ENCODE data around the gene FIZ1.

FIZ1 gene

DNA sequence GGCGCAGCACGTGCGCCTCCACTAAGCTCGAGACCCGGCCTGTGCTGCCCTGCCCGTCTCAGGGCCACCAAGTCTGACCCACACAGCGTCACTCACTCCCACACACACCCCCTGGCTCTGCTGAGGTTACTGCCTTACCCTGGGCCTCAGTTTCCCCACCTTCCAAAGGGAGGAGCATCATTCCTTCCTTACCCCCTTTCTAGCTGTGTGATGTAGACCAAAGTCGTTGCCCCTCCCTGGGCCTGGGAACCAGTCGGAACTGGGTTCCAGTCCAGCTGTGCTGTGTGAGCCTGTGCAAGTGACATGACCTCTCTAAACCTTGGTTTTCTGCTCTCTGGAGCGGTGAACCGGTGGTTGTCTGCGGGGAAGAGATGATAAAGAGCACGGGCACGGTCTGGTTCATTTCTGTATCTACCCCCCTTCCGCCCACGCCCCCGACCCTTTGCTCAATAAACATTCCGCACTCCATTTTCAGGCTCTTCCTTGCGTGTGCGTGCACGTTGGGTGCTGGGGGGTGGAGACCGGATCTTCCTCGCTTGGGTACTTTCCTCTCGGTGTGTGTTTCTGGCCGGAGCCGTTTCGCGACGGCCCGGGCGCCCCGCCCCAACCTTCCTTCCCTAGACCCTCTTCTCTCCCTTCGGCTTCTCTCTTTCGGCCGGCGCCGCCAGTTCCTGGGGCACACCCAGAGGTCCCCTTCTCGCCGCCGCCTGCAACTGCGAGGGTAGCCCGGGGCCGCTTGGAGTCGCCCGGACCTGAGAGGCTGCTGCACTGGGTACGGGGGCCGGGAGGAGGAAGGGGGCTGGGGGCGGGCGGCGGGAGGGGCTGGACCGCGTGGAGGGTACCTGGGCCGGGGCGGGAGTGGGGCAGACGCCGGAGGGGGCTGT lies 43.9 kb upstream of the FIZ1 start, which contains the start of gene ZNF581:
ZNF581 (plus strand) TSS at position 647 of the 884 bp plus-strand sequence. CDS start 923 bp downstream, outside the sequence.
- Histone ChIP-seq H3K9ac (ENCODE audit: low read length in 2 of 2) (peak within 1 kb of the TSS; percentile 79 to 80), H3K4me1 (ENCODE audit: control insufficient read depth, insufficient read depth, low read length) (peaks cover 57% of the 10 kb centered on the region)

DNA sequence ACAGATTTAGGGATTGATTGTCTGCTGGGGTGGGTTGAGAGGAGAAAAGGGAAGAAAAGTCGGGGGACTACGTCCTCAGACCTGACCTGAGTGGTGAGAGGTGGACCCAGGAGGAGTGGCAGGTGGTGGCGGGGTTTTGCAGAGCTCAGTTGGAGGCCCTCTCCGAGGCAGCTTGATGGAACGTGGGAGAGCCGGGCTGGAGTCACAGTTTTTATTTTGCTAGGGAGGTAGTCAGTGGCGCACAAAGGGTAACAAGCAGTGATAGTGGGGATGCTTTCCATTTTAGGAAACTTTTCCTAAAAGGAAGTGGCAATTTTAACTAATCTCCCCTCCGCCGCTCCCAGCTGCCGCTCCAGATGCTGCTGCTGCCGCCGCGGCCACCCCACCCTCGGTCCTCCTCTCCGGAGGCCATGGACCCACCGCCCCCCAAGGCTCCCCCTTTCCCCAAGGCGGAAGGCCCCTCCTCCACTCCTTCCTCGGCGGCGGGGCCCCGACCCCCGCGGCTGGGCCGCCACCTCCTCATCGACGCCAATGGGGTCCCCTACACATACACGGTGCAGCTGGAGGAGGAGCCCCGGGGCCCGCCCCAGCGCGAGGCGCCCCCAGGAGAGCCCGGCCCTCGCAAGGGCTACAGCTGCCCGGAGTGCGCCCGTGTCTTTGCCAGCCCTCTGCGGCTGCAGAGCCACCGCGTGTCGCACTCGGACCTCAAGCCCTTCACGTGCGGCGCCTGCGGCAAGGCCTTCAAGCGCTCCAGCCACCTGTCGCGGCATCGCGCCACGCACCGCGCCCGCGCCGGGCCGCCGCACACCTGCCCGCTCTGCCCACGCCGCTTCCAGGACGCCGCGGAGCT lies 43.1 kb upstream of the FIZ1 start:
- no peaks in the 10 kb centered on the region for H3K27me3 ChIP-seq (ENCODE audit: control insufficient read depth in 1 of 2, insufficient read depth in 2 of 2, low read length in 2 of 2)
- H3K4me1 ChIP-seq (ENCODE audit: control insufficient read depth, insufficient read depth, low read length) = peaks cover 55% of the 10 kb centered on the region
- H3K9ac ChIP-seq (ENCODE audit: low read length in 2 of 2) = peak overlapping the region; percentile 64 to 79

More for the DNA sequence above, 43.9 kb upstream of the FIZ1 start, which contains the start of gene ZNF581:
- H3K4me3 ChIP-seq (ENCODE audit: low read length in 2 of 2) = peak within 1 kb of the TSS; percentile 81 to 93
- H3K36me3 ChIP-seq (ENCODE audit: control insufficient read depth in 2 of 2, insufficient read depth in 2 of 2, low read length in 2 of 2) = peaks cover 6 to 8% of the 10 kb centered on the region in 2 donors
- H3K27me3 ChIP-seq (ENCODE audit: control insufficient read depth in 1 of 2, insufficient read depth in 2 of 2, low read length in 2 of 2) = no peaks in the 10 kb centered on the region
- H3K9me3 ChIP-seq (ENCODE audit: control insufficient read depth in 2 of 2, low read length in 2 of 2) = no peaks in the 10 kb centered on the region
- H3K27ac ChIP-seq (ENCODE audit: low read length) = peak within 1 kb of the TSS; percentile 88

DNA sequence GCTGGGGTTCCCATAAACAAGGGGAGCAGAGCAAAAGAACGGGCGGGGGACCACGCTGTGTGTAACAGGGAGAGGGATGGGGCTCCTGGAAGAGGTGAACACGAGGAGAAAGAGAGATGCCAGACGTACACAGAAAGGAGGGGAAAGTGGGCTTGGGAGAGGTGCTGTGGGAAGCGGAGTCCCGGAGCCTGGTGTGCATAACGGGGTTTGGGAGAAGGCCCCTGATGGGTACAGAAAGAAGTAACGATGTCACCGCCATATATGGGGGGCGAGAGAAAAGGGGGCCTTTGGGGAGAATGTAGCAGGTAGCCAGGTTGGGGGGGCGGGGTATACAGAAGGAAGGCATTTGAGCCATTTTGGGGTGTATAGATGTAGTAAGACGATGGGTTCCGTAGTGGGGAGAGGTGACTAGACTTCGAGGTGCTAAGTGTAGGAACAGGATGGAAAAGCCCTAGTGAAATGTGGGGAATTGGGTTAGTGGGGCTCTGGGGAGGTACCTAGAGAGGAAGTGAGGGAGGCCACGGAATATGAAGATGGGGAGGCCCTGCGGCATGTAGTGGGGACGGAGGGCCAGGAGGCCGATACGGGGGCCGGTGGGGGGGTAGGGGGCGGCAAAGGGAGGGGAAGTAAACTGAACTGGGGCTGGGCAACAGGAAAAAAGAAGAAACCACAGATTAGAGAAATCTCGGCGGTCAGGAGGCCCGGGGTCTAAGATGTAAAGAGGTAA lies 42.3 kb upstream of the FIZ1 start:
- peak overlapping the region; percentile 81 to 93 for H3K4me3 ChIP-seq (ENCODE audit: low read length in 2 of 2)
- peak overlapping the region; percentile 79 to 85 for H3K9ac ChIP-seq (ENCODE audit: low read length in 2 of 2)
- no peaks in the 10 kb centered on the region for H3K27me3 ChIP-seq (ENCODE audit: control insufficient read depth in 1 of 2, insufficient read depth in 2 of 2, low read length in 2 of 2)
- H3K9me3 ChIP-seq (ENCODE audit: control insufficient read depth in 2 of 2, low read length in 2 of 2) = no peaks in the 10 kb centered on the region
- H3K27ac ChIP-seq (ENCODE audit: low read length) = peak overlapping the region; percentile 88
- peaks cover 6 to 8% of the 10 kb centered on the region in 2 donors for H3K36me3 ChIP-seq (ENCODE audit: control insufficient read depth in 2 of 2, insufficient read depth in 2 of 2, low read length in 2 of 2)
- H3K4me1 ChIP-seq (ENCODE audit: control insufficient read depth, insufficient read depth, low read length) = peaks cover 57% of the 10 kb centered on the region

More for the DNA sequence above, 43.1 kb upstream of the FIZ1 start:
- Histone ChIP-seq H3K27ac (ENCODE audit: low read length) (peak overlapping the region; percentile 88), H3K4me3 (ENCODE audit: low read length in 2 of 2) (peak overlapping the region; percentile 81 to 93), H3K9me3 (ENCODE audit: control insufficient read depth in 2 of 2, low read length in 2 of 2) (no peaks in the 10 kb centered on the region), H3K36me3 (ENCODE audit: control insufficient read depth in 2 of 2, insufficient read depth in 2 of 2, low read length in 2 of 2) (peaks cover 6 to 8% of the 10 kb centered on the region in 2 donors)

- no peaks in the 10 kb centered on the region for H3K9me3 ChIP-seq (ENCODE audit: control insufficient read depth in 2 of 2, low read length in 2 of 2)
- H3K4me1 ChIP-seq (ENCODE audit: control insufficient read depth, insufficient read depth, low read length) = peaks cover 65% of the 10 kb centered on the region
- H3K27ac ChIP-seq (ENCODE audit: low read length) = peak within 1 kb of the TSS; percentile 88
- peak within 1 kb of the TSS; percentile 79 to 85 for H3K9ac ChIP-seq (ENCODE audit: low read length in 2 of 2)
- H3K36me3 ChIP-seq (ENCODE audit: control insufficient read depth in 2 of 2, insufficient read depth in 2 of 2, low read length in 2 of 2) = peaks cover 6 to 8% of the 10 kb centered on the region in 2 donors
- no peaks in the 10 kb centered on the region for H3K27me3 ChIP-seq (ENCODE audit: control insufficient read depth in 1 of 2, insufficient read depth in 2 of 2, low read length in 2 of 2)
- peak within 1 kb of the TSS; percentile 81 to 93 for H3K4me3 ChIP-seq (ENCODE audit: low read length in 2 of 2)
Measured at GRCh38 chr19:55640577-55641425, 41.5 kb upstream of the FIZ1 start, which contains the start of gene ZNF580. TSS of gene ZNF580 (plus strand) at chr19:55641002. CDS start at chr19:55642509, 1,507 bp downstream.

DNA sequence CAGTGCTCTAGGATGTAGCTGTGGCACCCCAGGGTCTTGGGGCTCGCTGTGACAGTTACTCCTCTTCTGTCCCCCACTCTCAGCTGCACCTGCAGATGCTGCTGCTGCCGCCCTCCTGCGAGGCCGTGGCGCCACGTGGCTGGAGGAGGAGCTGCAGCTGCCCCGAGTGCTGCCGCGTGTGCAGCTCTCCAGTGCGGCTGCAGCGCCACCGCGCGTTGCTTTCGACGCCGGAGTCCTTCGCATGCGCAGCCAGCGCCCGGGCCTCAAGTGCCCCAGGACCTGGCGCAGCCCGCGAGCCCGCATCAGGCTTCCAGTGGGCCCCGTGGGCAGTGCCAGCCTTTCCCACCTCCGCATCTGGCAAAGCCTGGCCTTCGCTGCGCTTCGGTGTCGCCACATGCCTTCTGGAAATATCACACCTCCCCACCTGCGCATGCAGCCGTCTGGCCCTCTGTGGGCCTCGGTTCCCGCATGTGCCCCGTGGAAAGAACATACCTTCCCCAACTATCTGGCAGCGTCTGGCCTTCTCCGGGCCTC lies 40.8 kb upstream of the FIZ1 start:
- H3K27ac ChIP-seq (ENCODE audit: low read length) = peak overlapping the region; percentile 88
- H3K36me3 ChIP-seq (ENCODE audit: control insufficient read depth in 2 of 2, insufficient read depth in 2 of 2, low read length in 2 of 2) = peaks cover under 1 to 3% of the 10 kb centered on the region in 2 donors
- peak overlapping the region; percentile 81 to 93 for H3K4me3 ChIP-seq (ENCODE audit: low read length in 2 of 2)
- no peaks in the 10 kb centered on the region for H3K9me3 ChIP-seq (ENCODE audit: control insufficient read depth in 2 of 2, low read length in 2 of 2)
- no peaks in the 10 kb centered on the region for H3K27me3 ChIP-seq (ENCODE audit: control insufficient read depth in 1 of 2, insufficient read depth in 2 of 2, low read length in 2 of 2)
- peaks cover 71% of the 10 kb centered on the region for H3K4me1 ChIP-seq (ENCODE audit: control insufficient read depth, insufficient read depth, low read length)
- peak overlapping the region; percentile 73 to 79 for H3K9ac ChIP-seq (ENCODE audit: low read length in 2 of 2)

DNA sequence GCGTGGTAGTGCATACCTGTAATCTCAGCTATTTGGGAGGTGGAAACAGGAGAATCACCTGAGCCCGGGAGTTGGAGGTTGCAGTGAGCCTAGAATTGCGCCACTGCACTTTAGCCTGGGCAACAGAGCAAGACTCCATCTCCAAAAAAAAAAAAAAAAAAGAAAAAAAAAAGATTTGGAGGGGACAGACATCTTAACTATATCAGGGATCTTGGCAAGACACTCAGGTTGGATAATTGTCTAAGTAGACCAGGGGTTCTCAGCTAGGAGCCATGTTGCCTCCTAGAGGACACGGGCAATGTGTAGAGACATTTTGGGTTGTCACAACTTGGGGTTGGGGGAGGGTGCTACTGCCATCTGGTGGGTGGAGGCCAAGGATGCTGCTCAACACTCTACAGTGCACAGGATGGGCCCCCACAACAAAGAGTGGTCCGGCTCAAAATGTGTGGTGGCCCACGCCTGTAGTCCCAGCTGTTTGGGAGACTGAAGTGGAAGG lies 39.6 kb upstream of the FIZ1 start:
- peaks cover 59% of the 10 kb centered on the region for H3K4me1 ChIP-seq (ENCODE audit: control insufficient read depth, insufficient read depth, low read length)
- no peak overlapping the region for H3K27ac ChIP-seq (ENCODE audit: low read length)
- no peaks in the 10 kb centered on the region for H3K27me3 ChIP-seq (ENCODE audit: control insufficient read depth in 1 of 2, insufficient read depth in 2 of 2, low read length in 2 of 2)
- H3K9me3 ChIP-seq (ENCODE audit: control insufficient read depth in 2 of 2, low read length in 2 of 2) = no peaks in the 10 kb centered on the region
- no peak overlapping the region for H3K4me3 ChIP-seq (ENCODE audit: low read length in 2 of 2)
- no peaks in the 10 kb centered on the region for H3K36me3 ChIP-seq (ENCODE audit: control insufficient read depth in 2 of 2, insufficient read depth in 2 of 2, low read length in 2 of 2)
- H3K9ac ChIP-seq (ENCODE audit: low read length in 2 of 2) = no peak overlapping the region

DNA sequence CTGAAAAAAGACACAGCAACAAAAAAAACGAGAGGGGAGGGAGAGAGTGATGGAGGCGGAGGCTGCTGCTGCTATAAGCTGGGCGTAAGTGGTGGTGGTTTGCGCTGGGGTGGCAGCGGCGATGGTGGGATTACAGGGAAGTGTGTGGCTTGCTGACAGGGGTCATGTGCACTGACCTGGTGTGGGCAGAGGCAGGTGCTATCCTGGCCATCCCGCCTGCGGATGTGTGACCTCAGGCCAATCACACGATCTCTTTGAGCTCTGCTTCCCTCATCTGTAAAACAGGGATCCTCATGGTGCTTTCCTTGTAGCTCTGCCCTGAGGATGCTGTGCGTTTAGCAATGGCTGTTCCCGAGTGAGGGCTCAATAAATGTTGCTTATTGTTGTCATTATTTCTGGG lies 38.2 kb upstream of the FIZ1 start:
- Histone ChIP-seq H3K27ac (ENCODE audit: low read length) (no peak overlapping the region), H3K4me3 (ENCODE audit: low read length in 2 of 2) (peak overlapping the region in 1 of 2 donors; percentile 8), H3K36me3 (ENCODE audit: control insufficient read depth in 2 of 2, insufficient read depth in 2 of 2, low read length in 2 of 2) (no peaks in the 10 kb centered on the region), H3K9ac (ENCODE audit: low read length in 2 of 2) (no peak overlapping the region), H3K9me3 (ENCODE audit: control insufficient read depth in 2 of 2, low read length in 2 of 2) (no peaks in the 10 kb centered on the region), H3K4me1 (ENCODE audit: control insufficient read depth, insufficient read depth, low read length) (peaks cover 51% of the 10 kb centered on the region), H3K27me3 (ENCODE audit: control insufficient read depth in 1 of 2, insufficient read depth in 2 of 2, low read length in 2 of 2) (no peaks in the 10 kb centered on the region)

DNA sequence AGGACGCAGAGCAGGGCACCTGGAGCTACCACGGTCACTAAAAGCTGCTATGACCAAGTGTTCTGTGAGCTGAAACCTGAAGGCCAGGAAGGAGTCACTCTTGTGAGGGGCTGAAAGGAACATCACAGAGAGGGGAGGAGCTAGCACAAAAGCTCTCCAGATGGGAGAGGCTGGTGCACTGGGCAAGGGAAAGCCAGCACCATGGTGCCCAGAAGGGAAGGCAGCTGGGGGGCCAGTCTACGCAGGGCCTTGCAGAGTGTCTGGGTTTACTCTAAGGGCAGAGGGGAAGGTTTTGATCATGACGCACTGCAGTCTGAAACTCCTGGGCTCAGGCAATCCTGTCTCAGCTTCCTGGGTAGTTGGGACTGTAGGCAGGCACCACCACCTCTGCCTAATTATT lies 37.4 kb upstream of the FIZ1 start:
- peaks cover 48% of the 10 kb centered on the region for H3K4me1 ChIP-seq (ENCODE audit: control insufficient read depth, insufficient read depth, low read length)
- peak overlapping the region in 1 of 2 donors; percentile 100 for H3K4me3 ChIP-seq (ENCODE audit: low read length in 2 of 2)
- H3K9ac ChIP-seq (ENCODE audit: low read length in 2 of 2) = no peak overlapping the region
- H3K27ac ChIP-seq (ENCODE audit: low read length) = no peak overlapping the region
- H3K36me3 ChIP-seq (ENCODE audit: control insufficient read depth in 2 of 2, insufficient read depth in 2 of 2, low read length in 2 of 2) = no peaks in the 10 kb centered on the region
- H3K27me3 ChIP-seq (ENCODE audit: control insufficient read depth in 1 of 2, insufficient read depth in 2 of 2, low read length in 2 of 2) = no peaks in the 10 kb centered on the region
- no peaks in the 10 kb centered on the region for H3K9me3 ChIP-seq (ENCODE audit: control insufficient read depth in 2 of 2, low read length in 2 of 2)

DNA sequence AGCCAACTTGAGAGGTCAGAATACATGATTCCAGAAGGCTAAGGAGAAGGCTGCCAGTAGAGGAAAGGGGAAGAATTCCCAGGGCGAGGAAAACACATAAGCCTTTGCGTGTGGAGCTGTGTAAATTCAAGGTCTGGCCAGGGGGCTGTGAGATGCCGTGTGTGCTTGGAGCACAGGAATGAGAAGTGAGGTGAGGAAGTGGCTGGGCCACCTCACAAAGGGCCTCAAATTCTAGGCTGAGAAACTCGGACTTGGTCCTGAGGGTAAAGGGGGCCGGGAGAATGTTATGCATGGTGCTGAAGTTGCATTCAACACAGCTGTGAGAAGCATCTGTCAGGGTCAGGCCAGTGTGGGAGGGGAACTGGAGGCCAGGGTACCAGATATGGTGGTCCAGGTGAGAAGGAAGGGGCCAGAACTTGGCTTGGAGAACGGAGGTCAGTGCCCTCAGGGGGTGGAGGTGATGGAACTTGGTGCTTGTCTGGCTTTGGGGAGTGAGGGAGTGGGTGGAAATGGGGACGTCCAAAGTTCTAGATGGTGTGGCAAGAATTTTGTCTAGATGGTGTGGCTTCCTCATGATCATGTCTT lies 36.6 kb upstream of the FIZ1 start:
- H3K4me3 ChIP-seq (ENCODE audit: low read length in 2 of 2) = peak overlapping the region; percentile 100
- peaks cover 46% of the 10 kb centered on the region for H3K4me1 ChIP-seq (ENCODE audit: control insufficient read depth, insufficient read depth, low read length)
- H3K27ac ChIP-seq (ENCODE audit: low read length) = peak overlapping the region; percentile 100
- no peaks in the 10 kb centered on the region for H3K27me3 ChIP-seq (ENCODE audit: control insufficient read depth in 1 of 2, insufficient read depth in 2 of 2, low read length in 2 of 2)
- peak overlapping the region; percentile 100 for H3K9ac ChIP-seq (ENCODE audit: low read length in 2 of 2)
- H3K9me3 ChIP-seq (ENCODE audit: control insufficient read depth in 2 of 2, low read length in 2 of 2) = no peaks in the 10 kb centered on the region
- no peaks in the 10 kb centered on the region for H3K36me3 ChIP-seq (ENCODE audit: control insufficient read depth in 2 of 2, insufficient read depth in 2 of 2, low read length in 2 of 2)
